IPS-20b (cell line): ENCODE measurements around the gene FAM13C.
"Not testable (repeated sequence)": the region's sequence is repeated elsewhere in the genome, so short reads cannot be mapped to it uniquely, and the experiment has no call there.

Experiments used
- H3K27ac ChIP-seq: one replicate; pipeline ENCODE4 v1.5.1; 2013; ENCODE audit warnings: low read length
- H3K27me3 ChIP-seq: 2 replicates; pipeline ENCODE4 v1.6.1; 2013; ENCODE audit warnings: mild to moderate bottlenecking, low read length, inconsistent platforms; ENCODE audit not compliant: insufficient read depth
- H3K36me3 ChIP-seq: 2 replicates; pipeline ENCODE4 v1.6.1; 2013; ENCODE audit warnings: low read depth, mild to moderate bottlenecking, inconsistent platforms, low read length, moderate library complexity; ENCODE audit not compliant: insufficient read depth
- H3K4me1 ChIP-seq: 2 replicates; pipeline ENCODE4 v1.6.1; 2013; ENCODE audit warnings: mild to moderate bottlenecking, control low read depth, inconsistent platforms, low read length, moderate library complexity; ENCODE audit not compliant: insufficient read depth
- H3K4me3 ChIP-seq: 2 replicates; pipeline ENCODE4 v1.5.1; 2013; ENCODE audit warnings: mild to moderate bottlenecking, low read length, inconsistent platforms
- H3K9ac ChIP-seq: 2 replicates; pipeline ENCODE4 v1.6.1; 2013; ENCODE audit warnings: low read depth, mild to moderate bottlenecking, inconsistent platforms, low read length, moderate library complexity
- H3K9me3 ChIP-seq: 2 replicates; pipeline ENCODE4 v1.6.1; 2013; ENCODE audit warnings: mild to moderate bottlenecking, low read depth, low read length, inconsistent platforms; ENCODE audit not compliant: insufficient read depth

Gene FAM13C

DNA sequence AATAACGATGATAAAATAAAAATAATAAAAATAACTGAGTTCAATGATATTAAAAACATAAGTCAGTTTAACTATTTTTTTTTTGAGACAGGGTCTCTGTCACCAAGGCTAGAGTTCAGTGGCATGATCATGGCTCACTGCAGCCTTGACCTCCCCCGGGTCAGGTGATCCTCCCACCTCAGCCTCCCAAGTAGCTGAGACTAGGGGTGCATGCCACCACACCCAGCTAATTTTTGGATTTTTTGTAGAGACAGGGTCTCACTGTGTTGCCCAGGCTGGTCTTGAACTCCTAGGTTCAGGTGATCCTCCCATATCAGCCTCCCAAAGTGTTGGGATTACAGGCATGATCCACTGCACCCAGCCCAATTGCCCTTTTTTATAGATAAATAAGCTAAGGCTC lies 138.8 kb downstream of the FAM13C start:
- H3K4me3 ChIP-seq, H3K9me3 ChIP-seq, H3K9ac ChIP-seq, H3K36me3 ChIP-seq, H3K27ac ChIP-seq, H3K27me3 ChIP-seq, H3K4me1 ChIP-seq: not testable (repeated sequence)

DNA sequence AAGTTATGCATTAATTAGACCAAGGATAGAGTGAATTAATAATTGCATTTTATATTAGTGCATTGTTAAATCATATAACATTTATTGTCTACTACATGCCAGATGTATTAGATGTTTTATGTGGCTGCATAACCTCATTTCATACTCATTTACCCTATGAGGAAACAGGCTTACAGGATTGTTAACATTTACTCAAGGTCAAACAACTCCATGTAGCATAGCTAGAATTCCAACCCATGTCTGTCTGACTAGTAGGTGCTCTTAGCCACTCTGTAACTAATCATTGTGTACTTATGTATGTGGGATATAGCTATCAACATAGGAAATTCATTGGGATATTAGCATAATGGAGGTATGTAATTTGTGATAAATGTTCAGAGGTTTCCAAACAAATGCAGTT lies 139.6 kb downstream of the FAM13C start:
- no peaks in the 10 kb centered on the region for H3K4me1 ChIP-seq
- no peaks in the 10 kb centered on the region for H3K9me3 ChIP-seq
- no peak overlapping the region for H3K9ac ChIP-seq
- no peak overlapping the region for H3K4me3 ChIP-seq
- H3K27me3 ChIP-seq: no peaks in the 10 kb centered on the region
- H3K27ac ChIP-seq: no peak overlapping the region
- H3K36me3 ChIP-seq: no peaks in the 10 kb centered on the region

DNA sequence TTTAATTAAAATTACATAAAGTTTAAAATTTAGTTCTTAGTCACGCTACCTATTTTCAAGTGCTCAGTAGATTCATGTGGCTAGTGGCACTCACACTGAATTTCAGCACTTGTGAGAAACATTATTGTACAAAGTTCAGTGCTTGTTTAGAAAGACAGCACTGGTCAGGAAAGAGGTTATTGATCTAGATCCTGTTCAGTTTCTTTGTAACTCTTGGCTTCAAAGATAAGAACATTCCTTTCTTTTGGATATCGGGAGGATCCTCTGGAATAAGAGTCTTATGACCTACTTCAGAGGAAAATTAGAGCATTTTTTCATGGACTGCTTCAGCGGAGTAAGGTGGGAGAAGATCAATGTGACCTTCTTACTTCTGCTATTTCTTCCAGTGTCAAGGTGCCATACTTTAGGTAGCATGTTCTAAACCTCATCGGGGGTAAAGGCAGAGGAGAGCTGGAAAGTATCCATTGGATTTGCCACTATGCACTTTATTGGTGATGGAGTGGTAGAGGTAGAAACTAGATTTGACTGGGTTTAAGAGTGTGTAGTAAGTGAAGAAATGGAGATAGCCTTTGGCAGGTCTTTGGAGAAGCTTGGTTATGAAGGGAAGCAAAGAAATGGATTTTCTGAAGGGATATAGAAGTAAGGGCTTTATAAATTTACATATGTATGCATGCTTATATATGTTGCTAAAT lies 146.0 kb downstream of the FAM13C start:
- no peaks in the 10 kb centered on the region for H3K36me3 ChIP-seq
- H3K4me3 ChIP-seq: no peak overlapping the region
- H3K4me1 ChIP-seq: no peaks in the 10 kb centered on the region
- no peak overlapping the region for H3K9ac ChIP-seq
- H3K27ac ChIP-seq: no peak overlapping the region
- H3K27me3 ChIP-seq: no peaks in the 10 kb centered on the region
- no peaks in the 10 kb centered on the region for H3K9me3 ChIP-seq

DNA sequence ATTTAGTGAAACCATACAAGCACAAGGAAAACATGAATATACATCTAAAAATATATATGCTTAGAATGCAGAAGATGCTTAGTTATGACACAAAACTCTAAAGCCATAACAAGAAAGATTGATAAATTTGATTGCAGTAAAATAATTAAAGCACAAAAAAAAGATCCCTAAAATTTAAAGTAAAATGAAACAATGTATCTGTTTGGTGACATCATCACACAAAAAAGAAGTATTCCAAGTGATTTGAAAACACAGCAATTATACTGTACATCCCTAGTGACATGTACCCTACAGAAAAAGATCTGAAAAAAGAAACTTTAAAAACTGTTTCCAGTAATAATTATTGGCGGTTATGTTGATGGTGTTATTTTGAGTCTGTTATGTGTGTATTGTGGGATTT lies 148.2 kb downstream of the FAM13C start:
- H3K9me3 ChIP-seq: no peaks in the 10 kb centered on the region
- H3K27ac ChIP-seq: no peak overlapping the region
- no peaks in the 10 kb centered on the region for H3K36me3 ChIP-seq
- no peak overlapping the region for H3K4me3 ChIP-seq
- no peaks in the 10 kb centered on the region for H3K27me3 ChIP-seq
- no peak overlapping the region for H3K9ac ChIP-seq
- no peaks in the 10 kb centered on the region for H3K4me1 ChIP-seq

DNA sequence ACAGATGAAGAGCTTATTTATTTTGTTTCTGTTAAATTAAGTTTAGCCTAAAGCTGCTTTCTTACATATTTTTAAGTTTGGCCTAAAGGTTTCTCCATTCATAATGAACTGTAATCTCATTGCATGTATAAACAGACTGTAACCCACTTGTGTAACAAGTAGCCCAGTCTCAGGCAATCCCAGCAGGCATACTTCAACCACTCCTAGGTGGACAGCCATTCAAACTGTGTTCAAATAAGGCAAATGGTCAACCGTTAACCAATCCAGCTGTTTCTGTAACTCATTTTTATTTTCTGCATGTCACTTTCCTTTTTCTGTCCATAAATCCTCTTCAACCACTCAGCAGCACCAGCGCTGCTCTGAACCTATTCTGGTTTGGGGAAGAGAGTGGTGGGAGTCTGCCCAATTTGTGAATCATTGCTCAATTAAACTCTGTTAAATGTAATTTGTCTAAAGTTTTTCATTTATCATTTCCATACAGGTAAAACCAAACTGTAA lies 150.0 kb downstream of the FAM13C start:
- Histone ChIP-seq H3K36me3 (no peaks in the 10 kb centered on the region), H3K9ac (no peak overlapping the region), H3K9me3 (no peaks in the 10 kb centered on the region), H3K27me3 (no peaks in the 10 kb centered on the region), H3K27ac (no peak overlapping the region), H3K4me3 (no peak overlapping the region), H3K4me1 (no peaks in the 10 kb centered on the region)

DNA sequence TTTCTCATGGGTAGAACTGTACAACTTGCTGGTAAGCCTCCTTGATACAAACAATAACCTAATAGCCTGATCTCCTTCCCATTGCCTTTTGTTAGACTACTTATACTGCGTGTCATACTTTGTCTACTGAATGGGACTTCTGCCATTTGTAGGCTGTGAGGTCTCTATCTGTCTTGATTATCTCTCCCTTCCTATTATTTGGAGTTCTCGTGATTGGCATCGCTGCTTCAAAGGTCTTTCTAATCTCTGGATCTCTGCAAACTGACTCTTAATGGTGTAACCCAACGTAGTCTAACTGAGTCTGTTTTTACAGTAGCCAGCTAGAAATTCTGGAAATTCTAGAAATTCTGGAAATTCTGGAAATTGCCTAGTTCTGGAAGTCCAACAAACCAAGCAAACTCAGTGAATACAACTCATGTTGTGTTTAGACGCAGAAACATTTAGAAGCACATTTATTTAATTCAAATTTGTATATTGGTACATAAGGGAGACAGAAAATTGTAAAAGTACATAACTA lies 156.1 kb downstream of the FAM13C start:
- peak overlapping the region; percentile 19; the same call in 1 of the 2 replicates for H3K4me3 ChIP-seq

More for the DNA sequence above, 156.1 kb downstream of the FAM13C start:
- H3K9me3 ChIP-seq: no peaks in the 10 kb centered on the region
- no peak overlapping the region for H3K9ac ChIP-seq
- no peak overlapping the region for H3K27ac ChIP-seq
- H3K4me1 ChIP-seq: peaks cover 7% of the 10 kb centered on the region; the same call in 1 of the 2 replicates
- no peaks in the 10 kb centered on the region for H3K36me3 ChIP-seq
- H3K27me3 ChIP-seq: no peaks in the 10 kb centered on the region
